Measurements from ENCODE around the gene GSX1. TPM values are rescaled to one million over a fixed set of nuclear protein-coding genes. Genes with fewer than 3 reads are reported as not detected.
"Not testable (repeated sequence)": the region's sequence is repeated elsewhere in the genome, so short reads cannot be mapped to it uniquely, and the experiment has no call there.

Gene GSX1
- total RNA-seq, 1 donor from 2014 or later, result not detected

- DNase-seq (ENCODE audit: low spot score) (no peak), ATAC-seq (no peak)
These were observed 1.5 kb downstream of the GSX1 start for GRCh38 chr13:27793507-27794367.

- no peak for DNase-seq (ENCODE audit: low spot score)
- no peak for ATAC-seq
These were observed 2.0 kb downstream of the GSX1 start for GRCh38 chr13:27794368-27794691.

- ATAC-seq, result no peak
- no peak for DNase-seq (ENCODE audit: low spot score)
These were observed 2.8 kb downstream of the GSX1 start for GRCh38 chr13:27794921-27795717.

GRCh38 chr13:27795718-27796019 is 3.4 kb downstream of the GSX1 start:
- ATAC-seq (no peak), DNase-seq (ENCODE audit: low spot score) (no peak)

- DNase-seq (ENCODE audit: low spot score), result no peak
- no peak for ATAC-seq
These were observed 4.4 kb downstream of the GSX1 start for GRCh38 chr13:27796544-27797227.

- ATAC-seq, result no peak
- no peak for DNase-seq (ENCODE audit: low spot score)
These were observed 4.9 kb downstream of the GSX1 start for GRCh38 chr13:27797228-27797624.

- no peak for ATAC-seq
- DNase-seq (ENCODE audit: low spot score), result no peak
These were observed 14.6 kb downstream of the GSX1 start for GRCh38 chr13:27806744-27807387.

GRCh38 chr13:27808851-27809550 is 16.7 kb downstream of the GSX1 start:
- ATAC-seq, result no peak
- no peak for DNase-seq (ENCODE audit: low spot score)

GRCh38 chr13:27810009-27810408 is 17.7 kb downstream of the GSX1 start:
- DNase-seq (ENCODE audit: low spot score), result no peak

GRCh38 chr13:27810461-27810860 is 18.2 kb downstream of the GSX1 start:
- no peak for ATAC-seq
- no peak for DNase-seq (ENCODE audit: low spot score)

More at GRCh38 chr13:27810009-27810408, 17.7 kb downstream of the GSX1 start:
- no peak for ATAC-seq

GRCh38 chr13:27813826-27814225 is 21.5 kb downstream of the GSX1 start:
- no peak for ATAC-seq

GRCh38 chr13:27817832-27818231 is 25.5 kb downstream of the GSX1 start:
- DNase-seq (ENCODE audit: low spot score), result not testable (repeated sequence)

More at GRCh38 chr13:27813826-27814225, 21.5 kb downstream of the GSX1 start:
- no peak for DNase-seq (ENCODE audit: low spot score)

GRCh38 chr13:27820524-27821482 is 28.5 kb downstream of the GSX1 start:
- no peak for ATAC-seq
- no peak for DNase-seq (ENCODE audit: low spot score)

More at GRCh38 chr13:27817832-27818231, 25.5 kb downstream of the GSX1 start:
- not testable (repeated sequence) for ATAC-seq

GRCh38 chr13:27821566-27821965 is 29.3 kb downstream of the GSX1 start:
- no peak for DNase-seq (ENCODE audit: low spot score)
- no peak for ATAC-seq

GRCh38 chr13:27822258-27822872 is 30.1 kb downstream of the GSX1 start:
- no peak for DNase-seq (ENCODE audit: low spot score)

GRCh38 chr13:27822873-27823311 is 30.6 kb downstream of the GSX1 start:
- no peak for ATAC-seq
- DNase-seq (ENCODE audit: low spot score), result no peak

More at GRCh38 chr13:27822258-27822872, 30.1 kb downstream of the GSX1 start:
- ATAC-seq, result no peak

GRCh38 chr13:27824121-27824520 is 31.8 kb downstream of the GSX1 start:
- ATAC-seq, result no peak

GRCh38 chr13:27825072-27825471 is 32.8 kb downstream of the GSX1 start:
- ATAC-seq (no peak), DNase-seq (ENCODE audit: low spot score) (no peak)

More at GRCh38 chr13:27824121-27824520, 31.8 kb downstream of the GSX1 start:
- no peak for DNase-seq (ENCODE audit: low spot score)

Measured in left lobe of liver (tissue), 2 donors.